ENCODE measurements around the gene GTF2IRD1. TPM values are rescaled to one million over a fixed set of nuclear protein-coding genes. Genes with fewer than 3 reads are reported as not detected.

GTF2IRD1 gene
- polyA plus RNA-seq, 1 of the 3 experiments (the other 2 are of a cell fraction) = 26.4 TPM

- Histone ChIP-seq H3K27me3 (ENCODE audit: insufficient read depth) (no peaks in the 10 kb centered on the region), H3K36me3 (replicated peaks in 1 of 2; ENCODE audit: control insufficient read depth in 1 of 2, insufficient read depth in 2 of 2, low read length in 1 of 2) (peaks cover 0 to 5% of the 10 kb centered on the region in 2 experiments), H4K20me1 (ENCODE audit: insufficient read depth) (no peaks in the 10 kb centered on the region), H3K4me3 (ENCODE audit: low read depth in 2 of 2, low read length in 1 of 2) (no peak overlapping the region), H3K9ac (no peak overlapping the region), H3K4me1 (ENCODE audit: control insufficient read depth in 1 of 2, insufficient read depth in 2 of 2, low read depth in 1 of 2, low read length in 1 of 2) (no peaks in the 10 kb centered on the region), H3K27ac (ENCODE audit: low read depth in 2 of 2, low read length in 1 of 2) (no peak overlapping the region), H3F3A (replicated peaks; ENCODE audit: insufficient read depth) (no peaks in the 10 kb centered on the region), H3K9me2 (no peaks in the 10 kb centered on the region), H3K79me2 (ENCODE audit: insufficient read depth) (no peaks in the 10 kb centered on the region), H3K4me2 (no peak overlapping the region), H2AFZ (ENCODE audit: low read depth) (no peak overlapping the region), H3K9me3 (peaks cover 11% of the 10 kb centered on the region)
- POLR2A ChIA-PET = no interaction called here
- CTCF ChIA-PET = interaction anchor here (1.5 to 4.3 kb wide), 4 partner anchors 10 to 128 kb away, joined by 3 to 40 read pairs (median 8); no protein-coding TSS in a partner anchor
- DNase-seq = no peak
- TF ChIP-seq, protein P1, sequence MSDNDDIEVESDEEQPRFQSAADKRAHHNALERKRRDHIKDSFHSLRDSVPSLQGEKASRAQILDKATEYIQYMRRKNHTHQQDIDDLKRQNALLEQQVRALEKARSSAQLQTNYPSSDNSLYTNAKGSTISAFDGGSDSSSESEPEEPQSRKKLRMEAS (IDR thresholded peaks at IDR 0.05; ENCODE audit: low read depth) = no peak
- TF ChIP-seq, protein P2, sequence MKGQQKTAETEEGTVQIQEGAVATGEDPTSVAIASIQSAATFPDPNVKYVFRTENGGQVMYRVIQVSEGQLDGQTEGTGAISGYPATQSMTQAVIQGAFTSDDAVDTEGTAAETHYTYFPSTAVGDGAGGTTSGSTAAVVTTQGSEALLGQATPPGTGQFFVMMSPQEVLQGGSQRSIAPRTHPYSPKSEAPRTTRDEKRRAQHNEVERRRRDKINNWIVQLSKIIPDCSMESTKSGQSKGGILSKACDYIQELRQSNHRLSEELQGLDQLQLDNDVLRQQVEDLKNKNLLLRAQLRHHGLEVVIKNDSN (IDR thresholded peaks at IDR 0.05; ENCODE audit: borderline replicate concordance, low read depth) = no peak
- TF ChIP-seq YY1 (IDR thresholded peaks at IDR 0.05; ENCODE audit: low read depth) (no peak), SMC3 (IDR thresholded peaks at IDR 0.05; ENCODE audit: low read depth, low read length) (no peak)
- 91% methylated on average over 2 of the region's 2 CpGs for WGBS (ENCODE audit: low lambda C conversion rate)
Measured at GRCh38 chr7:74438327-74438726, 15.4 kb upstream of the GTF2IRD1 start.

- CTCF ChIA-PET = interaction anchor here (1.1 to 4.3 kb wide), 5 partner anchors 8 to 34 kb away, joined by 3 to 40 read pairs (median 8); no protein-coding TSS in a partner anchor
- Histone ChIP-seq H3K9ac (no peak overlapping the region), H3K4me3 (ENCODE audit: low read depth in 2 of 2, low read length in 1 of 2) (no peak overlapping the region), H4K20me1 (ENCODE audit: insufficient read depth) (no peaks in the 10 kb centered on the region), H3K27ac (ENCODE audit: low read depth in 2 of 2, low read length in 1 of 2) (no peak overlapping the region), H3K79me2 (ENCODE audit: insufficient read depth) (no peaks in the 10 kb centered on the region), H3K4me2 (no peak overlapping the region), H3K9me3 (peaks cover 11% of the 10 kb centered on the region), H2AFZ (ENCODE audit: low read depth) (no peak overlapping the region), H3K4me1 (ENCODE audit: control insufficient read depth in 1 of 2, insufficient read depth in 2 of 2, low read depth in 1 of 2, low read length in 1 of 2) (no peaks in the 10 kb centered on the region), H3K36me3 (replicated peaks in 1 of 2; ENCODE audit: control insufficient read depth in 1 of 2, insufficient read depth in 2 of 2, low read length in 1 of 2) (peaks cover 0 to 5% of the 10 kb centered on the region in 2 experiments), H3K9me2 (no peaks in the 10 kb centered on the region), H3K27me3 (ENCODE audit: insufficient read depth) (no peaks in the 10 kb centered on the region), H3F3A (replicated peaks; ENCODE audit: insufficient read depth) (no peaks in the 10 kb centered on the region)
- POLR2A ChIA-PET = no interaction called here
- WGBS (ENCODE audit: low lambda C conversion rate) = 92% methylated on average over 4 of the region's 4 CpGs
- DNase-seq = no peak
- TF ChIP-seq MEF2A (IDR thresholded peaks at IDR 0.05; ENCODE audit: borderline replicate concordance, low read depth) = no peak
- TF ChIP-seq JUND (IDR thresholded peaks at IDR 0.05) = no peak
- TF ChIP-seq GABPA (IDR thresholded peaks at IDR 0.05; ENCODE audit: low read depth) = no peak
- TF ChIP-seq REST (IDR thresholded peaks at IDR 0.05; ENCODE audit: low read depth, low read length) = no peak
- no peak for TF ChIP-seq FOSL2 (IDR thresholded peaks at IDR 0.05; ENCODE audit: borderline replicate concordance, low read depth)
- no peak for TF ChIP-seq TEAD4 (IDR thresholded peaks at IDR 0.05; ENCODE audit: borderline replicate concordance, insufficient read depth)
- no peak for TF ChIP-seq RXRA (IDR thresholded peaks at IDR 0.05; ENCODE audit: borderline replicate concordance, low read depth)
- no peak for TF ChIP-seq USF2 (IDR thresholded peaks at IDR 0.05; ENCODE audit: borderline replicate concordance, low read depth, low read length)
- TF ChIP-seq, protein P2 (IDR thresholded peaks at IDR 0.05; ENCODE audit: borderline replicate concordance, low read depth) = no peak
- TF ChIP-seq, protein P1 (IDR thresholded peaks at IDR 0.05; ENCODE audit: low read depth) = no peak
- TF ChIP-seq SMC3 (IDR thresholded peaks at IDR 0.05; ENCODE audit: low read depth, low read length) = no peak
- TF ChIP-seq MXI1 (IDR thresholded peaks at IDR 0.05; ENCODE audit: low read depth, low read length) = no peak
- no peak for TF ChIP-seq NFIC (IDR thresholded peaks at IDR 0.05; ENCODE audit: borderline replicate concordance)
- no peak for TF ChIP-seq POLR2AphosphoS5 (IDR thresholded peaks at IDR 0.05; ENCODE audit: low read depth, low read length)
- TF ChIP-seq IRF3 (IDR thresholded peaks at IDR 0.05; ENCODE audit: low read depth, low read length) = no peak
- TF ChIP-seq, protein P3, sequence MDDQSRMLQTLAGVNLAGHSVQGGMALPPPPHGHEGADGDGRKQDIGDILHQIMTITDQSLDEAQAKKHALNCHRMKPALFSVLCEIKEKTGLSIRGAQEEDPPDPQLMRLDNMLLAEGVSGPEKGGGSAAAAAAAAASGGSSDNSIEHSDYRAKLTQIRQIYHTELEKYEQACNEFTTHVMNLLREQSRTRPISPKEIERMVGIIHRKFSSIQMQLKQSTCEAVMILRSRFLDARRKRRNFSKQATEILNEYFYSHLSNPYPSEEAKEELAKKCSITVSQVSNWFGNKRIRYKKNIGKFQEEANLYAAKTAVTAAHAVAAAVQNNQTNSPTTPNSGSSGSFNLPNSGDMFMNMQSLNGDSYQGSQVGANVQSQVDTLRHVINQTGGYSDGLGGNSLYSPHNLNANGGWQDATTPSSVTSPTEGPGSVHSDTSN (IDR thresholded peaks at IDR 0.05) = no peak
- no peak for TF ChIP-seq SIN3A (IDR thresholded peaks at IDR 0.05; ENCODE audit: borderline replicate concordance, low read depth, low read length)
Measured at GRCh38 chr7:74439541-74439940, 14.2 kb upstream of the GTF2IRD1 start.
